Fibroblast of lung (primary cell): ENCODE results near the gene C18orf63.

ENCODE experiments used
- EZH2 ChIP-seq: IDR thresholded peaks from 2 replicates; pipeline ENCODE4 v1.5.1; 2012; ENCODE audit warnings: low read length, control low read depth, mild to moderate bottlenecking; ENCODE audit errors: missing control alignments
- TF ChIP-seq, protein P1 (sequence below), 2 donors: IDR thresholded peaks in 1 of 2; conservative IDR thresholded peaks in 1 of 2; 1 replicate in 1 of 2; 2 replicates in 1 of 2; pipeline ENCODE4 v1.5.1; 2011 to 2012; ENCODE audit warnings: low read length in 2 of 2, control low read depth in 1 of 2, inconsistent platforms in 1 of 2, low read depth in 1 of 2, mild to moderate bottlenecking in 1 of 2

DNA sequence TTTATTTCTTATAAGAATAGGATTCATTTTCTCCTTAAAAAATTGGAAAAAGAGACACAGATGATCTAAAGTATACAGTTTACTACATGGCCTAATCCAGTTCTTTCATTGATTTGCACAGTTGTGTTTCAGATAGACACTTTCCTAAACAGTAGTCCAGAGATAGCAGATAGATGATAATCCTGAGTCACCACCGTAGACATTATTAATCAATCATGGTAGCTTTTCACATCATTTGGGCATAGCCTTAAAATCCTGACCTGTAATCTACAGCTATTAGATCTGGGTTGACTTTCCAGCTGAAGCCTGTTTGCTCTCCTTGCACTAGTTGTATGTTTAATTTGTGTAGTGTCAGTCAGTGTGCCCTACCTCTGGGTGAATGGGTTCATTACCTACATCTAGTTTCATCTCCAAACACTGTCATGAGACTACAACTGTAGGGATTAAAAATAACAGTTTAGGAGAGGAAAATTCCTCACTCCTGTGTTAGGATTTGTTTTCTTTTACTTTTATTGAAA, 14.1 kb downstream of the C18orf63 start:
- TF ChIP-seq, protein P1, sequence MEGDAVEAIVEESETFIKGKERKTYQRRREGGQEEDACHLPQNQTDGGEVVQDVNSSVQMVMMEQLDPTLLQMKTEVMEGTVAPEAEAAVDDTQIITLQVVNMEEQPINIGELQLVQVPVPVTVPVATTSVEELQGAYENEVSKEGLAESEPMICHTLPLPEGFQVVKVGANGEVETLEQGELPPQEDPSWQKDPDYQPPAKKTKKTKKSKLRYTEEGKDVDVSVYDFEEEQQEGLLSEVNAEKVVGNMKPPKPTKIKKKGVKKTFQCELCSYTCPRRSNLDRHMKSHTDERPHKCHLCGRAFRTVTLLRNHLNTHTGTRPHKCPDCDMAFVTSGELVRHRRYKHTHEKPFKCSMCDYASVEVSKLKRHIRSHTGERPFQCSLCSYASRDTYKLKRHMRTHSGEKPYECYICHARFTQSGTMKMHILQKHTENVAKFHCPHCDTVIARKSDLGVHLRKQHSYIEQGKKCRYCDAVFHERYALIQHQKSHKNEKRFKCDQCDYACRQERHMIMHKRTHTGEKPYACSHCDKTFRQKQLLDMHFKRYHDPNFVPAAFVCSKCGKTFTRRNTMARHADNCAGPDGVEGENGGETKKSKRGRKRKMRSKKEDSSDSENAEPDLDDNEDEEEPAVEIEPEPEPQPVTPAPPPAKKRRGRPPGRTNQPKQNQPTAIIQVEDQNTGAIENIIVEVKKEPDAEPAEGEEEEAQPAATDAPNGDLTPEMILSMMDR (conservative IDR thresholded peaks at IDR 0.05 in 1 of 2, IDR thresholded peaks at IDR 0.05 in 1 of 2; ENCODE audit: low read depth in 1 of 2, low read length in 2 of 2) = no peak
- no peak for TF ChIP-seq EZH2
